BE2C (cell line): Measurements from ENCODE around the gene FRMPD3.
"Not testable (repeated sequence)": the region's sequence is repeated elsewhere in the genome, so short reads cannot be mapped to it uniquely, and the experiment has no call there.

Source experiments
- DNase-seq: peaks from one replicate; pipeline ENCODE4 v3.0.0-alpha.2; 2020
- H3K27me3 ChIP-seq: fragments of 250-450 bp; sonication (Bioruptor Pico); 2 replicates; pipeline ENCODE4 v1.5.1; 2020; ENCODE audit warnings: mild to moderate bottlenecking
- H3K36me3 ChIP-seq: fragments of 250-450 bp; sonication (Bioruptor Pico); 2 replicates; pipeline ENCODE4 v1.5.1; 2020; ENCODE audit warnings: mild to moderate bottlenecking
- H3K4me1 ChIP-seq: fragments of 250-450 bp; sonication (Bioruptor Pico); 2 replicates; pipeline ENCODE4 v1.5.1; 2020
- H3K4me3 ChIP-seq: 2 replicates; pipeline ENCODE4 v1.5.1; 2011; ENCODE audit warnings: low read depth, low read length
- H3K9me3 ChIP-seq: fragments of 250-450 bp; sonication (Bioruptor Pico); 2 replicates; pipeline ENCODE4 v1.5.1; 2020
- CTCF ChIP-seq: IDR thresholded peaks from 2 replicates; pipeline ENCODE4 v1.5.1; 2012; ENCODE audit warnings: mild to moderate bottlenecking, low read depth, low read length

The FRMPD3 gene

DNA sequence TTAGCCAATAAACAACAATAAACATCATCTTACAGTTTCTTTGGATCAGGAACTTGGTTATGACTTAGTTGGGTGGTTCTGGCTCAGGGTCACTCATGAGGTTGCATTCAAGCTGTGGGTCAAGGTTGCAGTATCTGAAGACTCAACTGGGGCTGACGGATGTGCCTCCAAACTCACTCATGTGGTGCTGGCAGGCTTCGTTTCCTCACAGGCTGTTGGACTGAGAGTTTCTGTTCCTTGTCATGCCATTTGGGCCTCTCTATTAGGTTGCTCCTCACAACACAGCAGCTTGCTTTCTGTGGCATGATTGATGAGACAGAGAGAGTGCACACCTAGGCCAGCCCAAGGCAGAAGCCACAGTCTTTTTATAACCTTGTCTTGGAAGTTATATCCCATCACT lies 20.7 kb downstream of the FRMPD3 start:
- DNase-seq, result no peak
- Histone ChIP-seq H3K4me3 (no peak overlapping the region), H3K4me1 (no peaks in the 10 kb centered on the region), H3K9me3 (no peaks in the 10 kb centered on the region), H3K36me3 (no peaks in the 10 kb centered on the region), H3K27me3 (no peaks in the 10 kb centered on the region)
- no peak for TF ChIP-seq CTCF

DNA sequence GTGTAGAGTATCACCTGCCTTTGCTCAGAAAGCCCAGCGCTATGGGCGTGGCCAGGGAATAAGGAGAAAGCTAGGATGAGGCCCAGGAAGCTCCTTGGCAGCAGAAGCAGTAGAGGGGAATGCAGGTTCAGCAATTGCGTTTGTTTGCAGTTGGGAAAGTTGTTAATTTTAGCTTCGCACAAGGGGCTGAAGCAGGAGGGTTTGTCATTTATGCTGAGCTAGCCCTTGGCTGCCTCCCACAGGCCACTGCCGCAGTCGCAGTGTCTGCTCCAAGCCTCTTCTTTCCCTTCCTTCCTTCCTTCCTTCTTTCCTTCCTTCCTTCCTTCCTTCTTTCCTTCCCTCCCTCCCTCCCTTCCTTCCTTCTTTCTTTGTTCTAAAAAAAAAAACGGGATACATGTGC lies 21.5 kb downstream of the FRMPD3 start:
- Histone ChIP-seq H3K27me3 (no peaks in the 10 kb centered on the region), H3K9me3 (no peaks in the 10 kb centered on the region)
- no peak for DNase-seq

DNA sequence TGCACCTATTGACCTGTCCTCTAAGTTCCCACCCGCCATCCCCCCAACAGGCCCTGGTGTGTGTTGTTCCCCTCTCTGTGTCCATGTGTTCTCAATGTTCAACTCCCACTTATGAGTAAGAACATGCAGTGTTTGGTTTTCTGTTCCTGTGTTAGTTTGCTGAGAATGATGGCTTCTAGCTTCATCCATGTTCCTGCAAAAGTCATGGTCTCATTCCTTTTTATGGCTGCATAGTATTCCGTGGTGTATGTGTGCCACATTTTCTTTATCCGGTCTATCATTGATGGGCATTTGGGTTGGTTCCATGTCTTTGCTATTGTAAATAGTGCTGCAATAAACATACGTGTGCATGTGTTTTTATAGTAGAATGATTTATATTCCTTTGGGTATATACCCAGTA lies 22.0 kb downstream of the FRMPD3 start:
- H3K27me3 ChIP-seq, H3K36me3 ChIP-seq, H3K4me1 ChIP-seq, H3K9me3 ChIP-seq, DNase-seq, H3K4me3 ChIP-seq: not testable (repeated sequence)

More for the DNA sequence above, 21.5 kb downstream of the FRMPD3 start:
- H3K36me3 ChIP-seq, result no peaks in the 10 kb centered on the region
- H3K4me3 ChIP-seq, result no peak overlapping the region
- no peak for TF ChIP-seq CTCF
- H3K4me1 ChIP-seq, result no peaks in the 10 kb centered on the region

GRCh38 chrX:107477406-107477805 lies 28.0 kb downstream of the FRMPD3 start:
- Histone ChIP-seq H3K9me3 (no peaks in the 10 kb centered on the region), H3K4me3 (no peak overlapping the region), H3K27me3 (no peaks in the 10 kb centered on the region), H3K4me1 (no peaks in the 10 kb centered on the region), H3K36me3 (no peaks in the 10 kb centered on the region)
- no peak for TF ChIP-seq CTCF
- no peak for DNase-seq

DNA sequence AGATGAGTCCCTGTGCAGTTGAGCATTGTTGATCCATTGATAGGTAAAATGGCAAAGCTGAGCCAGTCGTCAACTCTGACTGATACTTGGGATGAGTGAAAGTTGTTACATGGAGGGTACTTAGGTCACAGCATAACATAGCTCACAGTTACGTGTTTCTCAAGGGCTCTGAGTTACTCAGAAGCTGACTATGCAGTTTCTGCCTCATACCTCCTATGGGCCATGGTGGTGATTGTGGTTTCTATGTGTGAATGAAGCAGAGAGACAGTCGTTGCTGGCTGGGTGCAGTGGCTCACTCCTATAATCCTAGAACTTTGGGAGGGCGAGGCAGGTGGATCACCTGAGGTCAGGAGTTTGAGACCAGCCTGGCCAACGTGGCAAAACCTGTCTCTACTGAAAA lies 30.8 kb downstream of the FRMPD3 start:
- H3K36me3 ChIP-seq, result no peaks in the 10 kb centered on the region
- H3K4me3 ChIP-seq, result no peak overlapping the region
- H3K4me1 ChIP-seq, result peaks cover 5% of the 10 kb centered on the region
- H3K9me3 ChIP-seq, result no peaks in the 10 kb centered on the region
- no peaks in the 10 kb centered on the region for H3K27me3 ChIP-seq
- no peak for DNase-seq
- TF ChIP-seq CTCF, result no peak

- H3K27me3 ChIP-seq, result no peaks in the 10 kb centered on the region
- peaks cover 5% of the 10 kb centered on the region for H3K4me1 ChIP-seq
- TF ChIP-seq CTCF, result no peak
These were observed 32.6 kb downstream of the FRMPD3 start for GRCh38 chrX:107482046-107482445.

More at GRCh38 chrX:107482046-107482445, 32.6 kb downstream of the FRMPD3 start:
- no peaks in the 10 kb centered on the region for H3K36me3 ChIP-seq
- DNase-seq, result no peak
- no peak overlapping the region for H3K4me3 ChIP-seq
- no peaks in the 10 kb centered on the region for H3K9me3 ChIP-seq
